SK-N-SH treated with all-trans-retinoic acid at 6 μM for 48 hours (cell line): ENCODE results near the gene EMC8.
"Not testable (repeated sequence)": the region's sequence is repeated elsewhere in the genome, so short reads cannot be mapped to it uniquely, and the experiment has no call there.

Experiments used
- ATAC-seq: fragments of 200-7000 bp; cut with Tn5 transposase; 3 replicates; pipeline ENCODE4 v1.9.1; 2020; ENCODE audit warnings: mild to moderate bottlenecking, moderate library complexity
- ARNTL ChIP-seq: fragments of 450-650 bp; formaldehyde crosslinking; IDR thresholded peaks from 2 replicates; pipeline ENCODE4 v1.5.0; 2020; ENCODE audit warnings: low read depth, mild to moderate bottlenecking, moderate library complexity, borderline replicate concordance
- ESRRG ChIP-seq: fragments of 250-450 bp; sonication (Bioruptor Pico); IDR thresholded peaks from 2 replicates; pipeline ENCODE4 v1.6.1; 2021; ENCODE audit warnings: mild to moderate bottlenecking
- GLIS3 ChIP-seq: fragments of 250-450 bp; sonication (Bioruptor Pico); IDR thresholded peaks from 2 replicates; pipeline ENCODE4 v1.5.0; 2020; ENCODE audit warnings: mild to moderate bottlenecking, moderate library complexity
- ISL1 ChIP-seq: fragments of 250-450 bp; sonication (Bioruptor Pico); IDR thresholded peaks from 2 replicates; pipeline ENCODE4 v2.1.2; 2022; ENCODE audit warnings: mild to moderate bottlenecking, moderate library complexity
- PATZ1 ChIP-seq: fragments of 250-450 bp; sonication (Bioruptor Pico); IDR thresholded peaks from 2 replicates; pipeline ENCODE4 v1.8.0; 2020; ENCODE audit warnings: mild to moderate bottlenecking, moderate library complexity, borderline replicate concordance
- PPARA ChIP-seq: fragments of 250-450 bp; sonication (Bioruptor Pico); IDR thresholded peaks from 2 replicates; pipeline ENCODE4 v1.5.0; 2020; ENCODE audit warnings: mild to moderate bottlenecking, borderline replicate concordance
- RARB ChIP-seq: fragments of 250-450 bp; sonication (Bioruptor Pico); IDR thresholded peaks from 2 replicates; pipeline ENCODE4 v1.8.0; 2021; ENCODE audit warnings: mild to moderate bottlenecking, moderate library complexity
- SNAI2 ChIP-seq: fragments of 250-450 bp; sonication (Bioruptor Pico); IDR thresholded peaks from 2 replicates; pipeline ENCODE4 v1.5.0; 2020; ENCODE audit warnings: mild to moderate bottlenecking, moderate library complexity
- TCF4 ChIP-seq: fragments of 250-450 bp; sonication (Bioruptor Pico); IDR thresholded peaks from 2 replicates; pipeline ENCODE4 v1.8.0; 2021; ENCODE audit warnings: mild to moderate bottlenecking, moderate library complexity, borderline replicate concordance
- TOX ChIP-seq: fragments of 250-450 bp; sonication (Bioruptor Pico); IDR thresholded peaks from 2 replicates; pipeline ENCODE4 v1.8.0; 2021; ENCODE audit warnings: mild to moderate bottlenecking, moderate library complexity, borderline replicate concordance
- TSHZ2 ChIP-seq: fragments of 250-450 bp; sonication (Bioruptor Pico); IDR thresholded peaks from 2 replicates; pipeline ENCODE4 v1.5.0; 2020; ENCODE audit warnings: mild to moderate bottlenecking, moderate library complexity
- ZC3H10 ChIP-seq: fragments of 250-450 bp; sonication (Bioruptor Pico); IDR thresholded peaks from 2 replicates; pipeline ENCODE4 v1.5.1; 2021; ENCODE audit warnings: mild to moderate bottlenecking, moderate library complexity
- ZFP3 ChIP-seq: fragments of 250-450 bp; sonication (Bioruptor Pico); IDR thresholded peaks from 2 replicates; pipeline ENCODE4 v1.5.0; 2020; ENCODE audit warnings: mild to moderate bottlenecking, moderate library complexity
- ZFP30 ChIP-seq: fragments of 450-650 bp; formaldehyde crosslinking; IDR thresholded peaks from 2 replicates; pipeline ENCODE4 v1.5.0; 2022; ENCODE audit warnings: mild to moderate bottlenecking, moderate library complexity
- ZNF565 ChIP-seq: fragments of 450-650 bp; formaldehyde crosslinking; conservative IDR thresholded peaks from 2 replicates; pipeline ENCODE4 v1.5.0; 2020; ENCODE audit warnings: low read depth, mild to moderate bottlenecking, moderate library complexity
- ZNF70 ChIP-seq: fragments of 450-650 bp; formaldehyde crosslinking; IDR thresholded peaks from 2 replicates; pipeline ENCODE4 v1.5.0; 2020; ENCODE audit warnings: mild to moderate bottlenecking, moderate library complexity
- ZNF8 ChIP-seq: fragments of 450-650 bp; formaldehyde crosslinking; IDR thresholded peaks from 2 replicates; pipeline ENCODE4 v1.5.0; 2020; ENCODE audit warnings: mild to moderate bottlenecking, moderate library complexity
- TF ChIP-seq, protein P1 (sequence below): fragments of 250-450 bp; sonication (Bioruptor Pico); IDR thresholded peaks from 2 replicates; pipeline ENCODE4 v1.8.0; 2021; ENCODE audit warnings: low read depth, mild to moderate bottlenecking, moderate library complexity, borderline replicate concordance
- TF ChIP-seq, protein P2 (sequence below): fragments of 250-450 bp; sonication (Bioruptor Pico); IDR thresholded peaks from 2 replicates; pipeline ENCODE4 v1.5.1; 2021; ENCODE audit warnings: mild to moderate bottlenecking, moderate library complexity
- TF ChIP-seq, protein P3 (sequence below): fragments of 250-450 bp; sonication (Bioruptor Pico); IDR thresholded peaks from 2 replicates; pipeline ENCODE4 v1.5.1; 2020; ENCODE audit warnings: low read depth, mild to moderate bottlenecking, moderate library complexity

Gene EMC8

GRCh38 chr16:85809645-85810044, 10.3 kb upstream of the EMC8 start (continued):
- no peak for TF ChIP-seq TSHZ2

GRCh38 chr16:85808926-85809325, 9.6 kb upstream of the EMC8 start:
- TF ChIP-seq ZC3H10 (CRISPR knock-in tag) = no peak
- TF ChIP-seq ISL1 (CRISPR knock-in tag) = no peak
- TF ChIP-seq ZNF70 (CRISPR knock-in tag) = no peak
- TF ChIP-seq ZFP30 (CRISPR knock-in tag) = no peak
- TF ChIP-seq ZFP3 (CRISPR knock-in tag) = no peak
- no peak for TF ChIP-seq PPARA (CRISPR knock-in tag)
- TF ChIP-seq, protein P1, sequence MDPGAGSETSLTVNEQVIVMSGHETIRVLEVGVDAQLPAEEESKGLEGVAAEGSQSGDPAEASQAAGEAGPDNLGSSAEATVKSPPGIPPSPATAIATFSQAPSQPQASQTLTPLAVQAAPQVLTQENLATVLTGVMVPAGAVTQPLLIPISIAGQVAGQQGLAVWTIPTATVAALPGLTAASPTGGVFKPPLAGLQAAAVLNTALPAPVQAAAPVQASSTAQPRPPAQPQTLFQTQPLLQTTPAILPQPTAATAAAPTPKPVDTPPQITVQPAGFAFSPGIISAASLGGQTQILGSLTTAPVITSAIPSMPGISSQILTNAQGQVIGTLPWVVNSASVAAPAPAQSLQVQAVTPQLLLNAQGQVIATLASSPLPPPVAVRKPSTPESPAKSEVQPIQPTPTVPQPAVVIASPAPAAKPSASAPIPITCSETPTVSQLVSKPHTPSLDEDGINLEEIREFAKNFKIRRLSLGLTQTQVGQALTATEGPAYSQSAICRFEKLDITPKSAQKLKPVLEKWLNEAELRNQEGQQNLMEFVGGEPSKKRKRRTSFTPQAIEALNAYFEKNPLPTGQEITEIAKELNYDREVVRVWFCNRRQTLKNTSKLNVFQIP = no peak
- no peak for TF ChIP-seq PATZ1 (CRISPR knock-in tag)
- TF ChIP-seq, protein P2, sequence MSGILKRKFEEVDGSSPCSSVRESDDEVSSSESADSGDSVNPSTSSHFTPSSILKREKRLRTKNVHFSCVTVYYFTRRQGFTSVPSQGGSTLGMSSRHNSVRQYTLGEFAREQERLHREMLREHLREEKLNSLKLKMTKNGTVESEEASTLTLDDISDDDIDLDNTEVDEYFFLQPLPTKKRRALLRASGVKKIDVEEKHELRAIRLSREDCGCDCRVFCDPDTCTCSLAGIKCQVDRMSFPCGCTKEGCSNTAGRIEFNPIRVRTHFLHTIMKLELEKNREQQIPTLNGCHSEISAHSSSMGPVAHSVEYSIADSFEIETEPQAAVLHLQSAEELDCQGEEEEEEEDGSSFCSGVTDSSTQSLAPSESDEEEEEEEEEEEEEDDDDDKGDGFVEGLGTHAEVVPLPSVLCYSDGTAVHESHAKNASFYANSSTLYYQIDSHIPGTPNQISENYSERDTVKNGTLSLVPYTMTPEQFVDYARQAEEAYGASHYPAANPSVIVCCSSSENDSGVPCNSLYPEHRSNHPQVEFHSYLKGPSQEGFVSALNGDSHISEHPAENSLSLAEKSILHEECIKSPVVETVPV (CRISPR knock-in tag) = no peak
- TF ChIP-seq TCF4 = no peak
- no peak for TF ChIP-seq ZNF565 (CRISPR knock-in tag)
- no peak for TF ChIP-seq GLIS3
- no peak for ATAC-seq

- ATAC-seq = not testable (repeated sequence)
These were observed 8.8 kb upstream of the EMC8 start for GRCh38 chr16:85808104-85808503.

DNA sequence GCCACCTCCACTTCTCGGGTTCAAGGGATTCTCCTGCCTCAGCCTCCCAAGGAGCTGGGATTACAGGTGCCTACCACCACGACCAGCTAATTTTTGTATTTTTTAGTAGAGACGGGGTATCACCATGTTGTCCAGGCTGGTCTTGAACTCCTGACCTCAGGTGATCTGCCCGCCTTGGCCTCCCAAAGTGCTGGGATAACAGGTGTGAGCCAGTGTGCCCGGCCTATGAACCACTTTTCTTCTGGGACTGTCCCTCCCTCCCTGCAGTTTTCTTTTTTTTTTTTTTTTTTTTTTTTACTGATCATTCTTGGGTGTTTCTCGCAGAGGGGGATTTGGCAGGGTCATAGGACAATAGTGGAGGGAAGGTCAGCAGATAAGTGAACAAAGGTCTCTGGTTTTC, 8.0 kb upstream of the EMC8 start:
- not testable (repeated sequence) for ATAC-seq

DNA sequence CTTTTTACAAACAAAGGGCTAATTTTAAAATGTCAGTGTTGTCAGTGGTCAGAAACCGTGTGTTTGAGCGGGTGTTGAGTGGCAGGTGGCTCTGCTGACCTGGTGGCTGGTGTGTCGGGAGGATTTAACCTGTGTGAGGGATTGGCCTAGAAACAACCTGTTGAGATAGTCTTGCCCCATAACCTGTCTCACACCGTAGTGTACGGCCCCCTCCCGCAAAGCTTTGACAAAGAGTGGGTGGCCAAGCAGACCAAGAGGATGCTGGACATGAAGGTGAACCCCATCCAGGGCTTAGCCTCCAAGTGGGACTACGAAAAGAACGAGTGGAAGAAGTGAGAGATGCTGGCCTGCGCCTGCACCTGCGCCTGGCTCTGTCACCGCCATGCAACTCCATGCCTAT, 7.2 kb upstream of the EMC8 start:
- no peak for ATAC-seq
- TF ChIP-seq ZNF8 (CRISPR knock-in tag) (no peak), SNAI2 (no peak), ZC3H10 (CRISPR knock-in tag) (no peak), TCF4 (no peak), TOX (CRISPR knock-in tag) (no peak), PPARA (CRISPR knock-in tag) (no peak), ZFP30 (CRISPR knock-in tag) (no peak), ISL1 (CRISPR knock-in tag) (no peak), PATZ1 (CRISPR knock-in tag) (no peak), RARB (CRISPR knock-in tag) (no peak), GLIS3 (no peak), ZNF565 (CRISPR knock-in tag) (no peak), ESRRG (no peak), ZNF70 (CRISPR knock-in tag) (no peak), ARNTL (CRISPR knock-in tag) (no peak)
- TF ChIP-seq, protein P1 = no peak
- TF ChIP-seq, protein P3, sequence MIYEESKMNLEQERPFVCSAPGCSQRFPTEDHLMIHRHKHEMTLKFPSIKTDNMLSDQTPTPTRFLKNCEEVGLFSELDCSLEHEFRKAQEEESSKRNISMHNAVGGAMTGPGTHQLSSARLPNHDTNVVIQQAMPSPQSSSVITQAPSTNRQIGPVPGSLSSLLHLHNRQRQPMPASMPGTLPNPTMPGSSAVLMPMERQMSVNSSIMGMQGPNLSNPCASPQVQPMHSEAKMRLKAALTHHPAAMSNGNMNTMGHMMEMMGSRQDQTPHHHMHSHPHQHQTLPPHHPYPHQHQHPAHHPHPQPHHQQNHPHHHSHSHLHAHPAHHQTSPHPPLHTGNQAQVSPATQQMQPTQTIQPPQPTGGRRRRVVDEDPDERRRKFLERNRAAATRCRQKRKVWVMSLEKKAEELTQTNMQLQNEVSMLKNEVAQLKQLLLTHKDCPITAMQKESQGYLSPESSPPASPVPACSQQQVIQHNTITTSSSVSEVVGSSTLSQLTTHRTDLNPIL (CRISPR knock-in tag) = no peak
- TF ChIP-seq, protein P2 (CRISPR knock-in tag) = no peak
- TF ChIP-seq, all 23 proteins: peak for 0
